Measurements from ENCODE around the gene MST1. TPM values are rescaled to one million over a fixed set of nuclear protein-coding genes. Genes with fewer than 3 reads are reported as not detected.

The MST1 gene
- total RNA-seq: 10 to 100 TPM; 60.3 to 67.1 TPM
- 73.4 TPM for polyA plus RNA-seq (ENCODE audit: insufficient read depth, low read depth, low replicate concordance)
- long read RNA-seq, donor 1, partial matches to known transcripts: 6 of 7 reads
- long read RNA-seq, donor 1, other reads (novel, unspliced or antisense): 0 of 7 reads
- long read RNA-seq, donor 2: 0 reads

GRCh38 chr3:49689046-49689907 lies at the start of gene MST1, which contains the start of gene RNF123:
Gene MST1, minus strand, starts transcription at chr3:49689474. Its CDS starts 783 bp downstream, at chr3:49688691.
Gene RNF123, plus strand, starts transcription at chr3:49689557. Its CDS starts 1,609 bp downstream, at chr3:49691166.
- peak in 2 of 3 experiments; percentile 18 to 43 for TF ChIP-seq CTCF (IDR thresholded peaks at IDR 0.05)
- no peak for TF ChIP-seq POLR2A (IDR thresholded peaks at IDR 0.05)
- H3K27ac ChIP-seq: peak within 1 kb of the TSS; percentile 77 to 82
- 1 to 3% methylated on average over 31 to 38 of the region's 66 CpGs for WGBS, 2 donors
- H3K9me3 ChIP-seq: no peaks in the 10 kb centered on the region
- intact Hi-C loops (cut with DNase I; ENCODE audit: low total_unique reads): no loop called here
- no peaks in the 10 kb centered on the region for H3K27me3 ChIP-seq
- peaks cover 11% of the 10 kb centered on the region for H3K4me1 ChIP-seq
- no peaks in the 10 kb centered on the region for H3K36me3 ChIP-seq (ENCODE audit: low read depth, missing control alignments)
- DNase-seq: peak; percentile 87
- H3K4me3 ChIP-seq: peak within 1 kb of the TSS; percentile 89 to 98

- Histone ChIP-seq H3K9me3 (no peaks in the 10 kb centered on the region), H3K36me3 (ENCODE audit: low read depth, missing control alignments) (no peaks in the 10 kb centered on the region), H3K4me3 (no peak overlapping the region), H3K4me1 (no peaks in the 10 kb centered on the region), H3K27ac (no peak overlapping the region), H3K27me3 (no peaks in the 10 kb centered on the region)
- WGBS, 2 donors: 94 to 95% methylated on average over 11 of the region's 11 CpGs
- intact Hi-C loops (cut with DNase I; ENCODE audit: low total_unique reads): no loop called here
- TF ChIP-seq CTCF (IDR thresholded peaks at IDR 0.05): no peak
- TF ChIP-seq POLR2A (IDR thresholded peaks at IDR 0.05): no peak
- DNase-seq: no peak
These were observed 48.9 kb upstream of the MST1 start for GRCh38 chr3:49738067-49738713.

GRCh38 chr3:49734752-49735151 lies 45.5 kb upstream of the MST1 start:
- 91 to 92% methylated on average over 6 of the region's 6 CpGs for WGBS, 2 donors

GRCh38 chr3:49733551-49733950 lies 44.3 kb upstream of the MST1 start:
- Histone ChIP-seq H3K9me3 (no peaks in the 10 kb centered on the region), H3K27ac (no peak overlapping the region), H3K4me3 (no peak overlapping the region), H3K27me3 (no peaks in the 10 kb centered on the region), H3K36me3 (ENCODE audit: low read depth, missing control alignments) (no peaks in the 10 kb centered on the region), H3K4me1 (no peaks in the 10 kb centered on the region)
- no peak for TF ChIP-seq CTCF (IDR thresholded peaks at IDR 0.05)
- no peak for TF ChIP-seq POLR2A (IDR thresholded peaks at IDR 0.05)
- 77 to 87% methylated on average over 1 of the region's 1 CpG for WGBS, 2 donors
- peak; percentile 5 for DNase-seq
- intact Hi-C loops (cut with DNase I; ENCODE audit: low total_unique reads): no loop called here

More at GRCh38 chr3:49734752-49735151, 45.5 kb upstream of the MST1 start:
- TF ChIP-seq CTCF (IDR thresholded peaks at IDR 0.05): no peak
- no peak for TF ChIP-seq POLR2A (IDR thresholded peaks at IDR 0.05)
- no peaks in the 10 kb centered on the region for H3K36me3 ChIP-seq (ENCODE audit: low read depth, missing control alignments)
- H3K9me3 ChIP-seq: no peaks in the 10 kb centered on the region
- H3K27ac ChIP-seq: no peak overlapping the region
- H3K27me3 ChIP-seq: no peaks in the 10 kb centered on the region
- H3K4me3 ChIP-seq: no peak overlapping the region
- peak; percentile 9 for DNase-seq
- H3K4me1 ChIP-seq: no peaks in the 10 kb centered on the region
- intact Hi-C loops (cut with DNase I; ENCODE audit: low total_unique reads): no loop called here
